ENCODE data around the gene NLGN1.

GRCh38 chr3:174331095-174331800, 933.7 kb downstream of the NLGN1 start:
- TF ChIP-seq CTCF (IDR thresholded peaks at IDR 0.05) (no peak), POLR2A (IDR thresholded peaks at IDR 0.05) (no peak), POLR2AphosphoS5 (IDR thresholded peaks at IDR 0.05) (no peak)
